Inflammatory macrophage (primary cell): ENCODE results near the gene MEST.
"Not testable (repeated sequence)": the region's sequence is repeated elsewhere in the genome, so short reads cannot be mapped to it uniquely, and the experiment has no call there.

ENCODE experiments used
- DNase-seq, 2 donors: peaks; one replicate each; pipeline ENCODE4 v3.0.0-alpha.2; 2020 to 2022

MEST gene

GRCh38 chr7:130524628-130525027 is 32.7 kb downstream of the MEST start:
- DNase-seq: no peak

- not testable (repeated sequence) for DNase-seq
Measured at GRCh38 chr7:130527752-130528355, 36.0 kb downstream of the MEST start.

GRCh38 chr7:130529417-130529816 is 37.5 kb downstream of the MEST start:
- no peak for DNase-seq

GRCh38 chr7:130537894-130538293 is 46.0 kb downstream of the MEST start:
- not testable (repeated sequence) for DNase-seq

DNA sequence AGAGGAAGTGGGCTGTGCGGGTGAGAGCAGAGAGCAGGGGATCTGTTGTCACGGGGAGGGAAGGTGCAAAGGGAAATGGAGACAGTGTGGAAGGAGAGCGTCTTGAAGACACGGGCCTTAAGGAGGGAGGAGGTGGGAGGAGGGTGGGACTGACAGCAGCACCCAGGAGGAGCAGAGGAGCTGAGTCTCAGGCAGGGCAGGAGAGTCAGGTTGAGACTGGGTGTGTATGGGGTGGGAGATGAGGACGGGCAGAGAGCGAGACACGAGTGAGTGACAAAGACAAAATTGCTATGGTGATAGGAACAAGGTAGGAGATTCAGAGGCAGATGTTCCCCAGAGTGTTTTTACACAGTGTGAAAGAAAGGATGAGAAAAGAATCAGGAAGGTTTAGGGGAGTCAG is 49.4 kb downstream of the MEST start:
- not testable (repeated sequence) for DNase-seq

GRCh38 chr7:130542297-130542696 is 50.4 kb downstream of the MEST start:
- not testable (repeated sequence) for DNase-seq

- no peak for DNase-seq
Measured at GRCh38 chr7:130543487-130544010, 51.7 kb downstream of the MEST start.

DNA sequence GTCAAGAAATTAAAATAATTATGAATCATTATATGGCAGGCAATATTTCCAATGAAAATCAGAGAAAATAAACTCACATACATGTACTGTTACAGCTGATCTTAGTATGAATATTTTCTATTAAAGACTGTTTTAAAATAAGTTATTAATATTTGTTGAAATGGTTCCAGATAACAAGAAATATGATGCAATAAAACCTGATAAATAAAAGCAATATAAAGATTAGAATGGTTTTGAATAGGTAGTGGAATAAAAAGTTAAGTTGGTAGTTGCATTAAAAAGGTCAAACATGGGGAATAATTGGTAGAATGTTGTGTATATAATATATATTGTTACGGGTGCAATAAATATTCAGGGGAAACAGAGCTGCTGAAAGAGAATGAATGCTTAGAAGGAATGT is 52.5 kb downstream of the MEST start:
- no peak for DNase-seq

DNA sequence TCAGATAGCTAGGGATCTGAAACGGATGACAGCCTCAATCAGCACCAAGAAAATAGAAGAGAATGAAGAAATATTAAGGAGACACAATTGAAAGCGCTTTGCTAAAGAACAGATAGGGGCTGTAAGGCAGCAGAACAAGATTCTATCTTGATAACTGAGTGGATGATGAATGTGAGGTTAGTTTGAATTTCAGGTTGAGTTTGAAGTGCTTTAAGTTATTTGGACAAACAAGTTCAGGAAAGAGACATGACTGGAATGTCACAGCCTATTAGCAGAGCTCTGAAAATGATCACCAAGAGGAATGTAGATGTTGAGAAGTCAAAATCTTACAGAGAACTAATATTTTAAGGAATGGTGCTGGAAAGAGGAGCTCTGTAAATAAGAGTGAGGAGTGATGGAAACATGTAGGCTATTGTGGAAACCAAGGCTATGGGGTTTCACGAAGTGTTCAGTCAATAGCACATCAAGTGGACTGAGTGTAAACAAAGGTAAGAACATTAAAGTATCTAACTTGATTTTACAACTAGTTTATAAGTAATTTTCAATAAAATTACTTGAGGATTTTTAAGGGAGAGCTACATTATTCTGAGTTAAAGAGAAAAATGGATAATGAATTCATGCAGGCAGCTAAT is 61.6 kb downstream of the MEST start:
- DNase-seq: no peak

GRCh38 chr7:130554481-130554880 is 62.6 kb downstream of the MEST start:
- no peak for DNase-seq
